K562 (cell line): Measurements from ENCODE around the gene TIMM50. TPM values are rescaled to one million over a fixed set of nuclear protein-coding genes. Genes with fewer than 3 reads are reported as not detected.
"Not testable (repeated sequence)": the region's sequence is repeated elsewhere in the genome, so short reads cannot be mapped to it uniquely, and the experiment has no call there.

Experiments
- ATAC-seq: fragments of 200-7000 bp; cut with Tn5 transposase; 3 replicates; pipeline ENCODE4 v1.9.1; 2020; ENCODE audit warnings: moderate library complexity
- BruUV-seq: library from RNA; stranded (reverse); fragments of 400-500 nt; replicated peaks from 2 replicates; lab custom pipeline; 2021; lab: Mats Ljungman, UMichigan
- CTCF ChIA-PET: fragments of 300-600 bp; formaldehyde crosslinking; extraction: SDS; loops from one replicate; lab custom pipeline; 2021; ENCODE audit warnings: low intra/inter-chr PET ratio; lab: Yijun Ruan, JAX
- POLR2A ChIA-PET: fragments of 300-600, 350-650 bp; sonication (Branson Sonifier 250); formaldehyde crosslinking; extraction: SDS; loops from one replicate; lab custom pipeline; 2021; ENCODE audit warnings: antibody characterized with exemption, inconsistent platforms; lab: Yijun Ruan, JAX
- DNase-seq, 4 experiments: peaks; one replicate each; pipeline versions ENCODE4 v3.0.0 to v3.0.0-alpha.2; 2011 to 2018; ENCODE audit warnings: low spot score in 3 of 4, mixed read lengths in 3 of 4; ENCODE audit errors: extremely low read depth in 1 of 4
- FAIRE-seq: peaks from 2 replicates; lab custom pipeline; 2011; peaks lifted over from hg19 to GRCh38; lab: Jason Lieb, UNC
- H2AFZ ChIP-seq: 2 replicates; pipeline ENCODE4 v1.6.0; 2011; ENCODE audit warnings: low read depth, low read length, control low read depth, inconsistent platforms
- H3K27ac ChIP-seq: fragments of 200-600 bp; 3 replicates; pipeline ENCODE4 v1.8.0; 2011; ENCODE audit warnings: low read depth, mild to moderate bottlenecking, control low read depth, inconsistent platforms, low read length, moderate library complexity, mixed read lengths; ENCODE audit errors: extremely low read depth
- H3K27me3 ChIP-seq, 2 experiments: fragments of 300-600 bp in 1 of 2; 2 replicates in 1 of 2; 3 replicates in 1 of 2; pipeline versions ENCODE4 v1.6.0 to v1.8.0; 2011; ENCODE audit warnings: inconsistent platforms in 2 of 2, low read length in 2 of 2, mild to moderate bottlenecking in 1 of 2, mixed read lengths in 1 of 2, moderate library complexity in 1 of 2; ENCODE audit not compliant: control insufficient read depth in 2 of 2, insufficient read depth in 2 of 2
- H3K36me3 ChIP-seq: fragments of 300-600 bp; 3 replicates; pipeline ENCODE4 v1.8.0; 2011; ENCODE audit warnings: mild to moderate bottlenecking, low read length, inconsistent platforms; ENCODE audit not compliant: control insufficient read depth, insufficient read depth
- H3K4me1 ChIP-seq, 2 experiments: fragments of 200-600 bp in 1 of 2; replicated peaks in 1 of 2; 2 replicates in 1 of 2; 3 replicates in 1 of 2; pipeline versions ENCODE4 v1.5.1 to v1.8.0; 2011; ENCODE audit warnings: inconsistent platforms in 2 of 2, low read length in 2 of 2, mild to moderate bottlenecking in 1 of 2, mixed read lengths in 1 of 2, moderate library complexity in 1 of 2; ENCODE audit not compliant: control insufficient read depth in 2 of 2, insufficient read depth in 2 of 2
- H3K4me2 ChIP-seq: 2 replicates; pipeline ENCODE4 v1.6.1; 2011; ENCODE audit warnings: low read length, control low read depth, inconsistent platforms, mixed read lengths; ENCODE audit not compliant: insufficient read depth
- H3K4me3 ChIP-seq: fragments of 200-600 bp; sonication (generic), shearing (Covaris generic); 2 replicates; pipeline ENCODE4 v1.5.1; 2016; ENCODE audit warnings: control low read depth, inconsistent platforms
- H3K79me2 ChIP-seq: fragments of 200-600 bp; 3 replicates; pipeline ENCODE4 v1.8.0; 2011; ENCODE audit warnings: low read length, inconsistent platforms; ENCODE audit not compliant: control insufficient read depth, insufficient read depth
- H3K9ac ChIP-seq, 2 experiments: 2 replicates each; pipeline versions ENCODE4 v1.6.0 to v1.6.1; 2011; ENCODE audit warnings: low read depth in 2 of 2, low read length in 2 of 2, control low read depth in 1 of 2, inconsistent platforms in 1 of 2, mild to moderate bottlenecking in 1 of 2, mixed read lengths in 1 of 2; ENCODE audit not compliant: insufficient read depth in 1 of 2
- H3K9me1 ChIP-seq: one replicate; pipeline ENCODE4 v1.6.0; 2011; ENCODE audit warnings: inconsistent platforms, mild to moderate bottlenecking, low read length, moderate library complexity; ENCODE audit not compliant: control insufficient read depth, insufficient read depth
- H3K9me3 ChIP-seq: replicated peaks from 2 replicates; pipeline ENCODE4 v1.5.1; 2011; ENCODE audit warnings: low read depth, low read length, inconsistent platforms; ENCODE audit not compliant: control insufficient read depth, insufficient read depth
- H4K20me1 ChIP-seq: replicated peaks from 2 replicates; pipeline ENCODE4 v1.6.1; 2011; ENCODE audit warnings: low read length, inconsistent platforms, mixed read lengths; ENCODE audit not compliant: control insufficient read depth, insufficient read depth
- ATF4 ChIP-seq: fragments of 450-650 bp; formaldehyde crosslinking; IDR thresholded peaks from 2 replicates; pipeline ENCODE4 v1.4.0; 2022; ENCODE audit warnings: mild to moderate bottlenecking, moderate library complexity
- CBFA2T2 ChIP-seq: fragments of 450-650 bp; conservative IDR thresholded peaks from 2 replicates; pipeline ENCODE4 v1.6.1; 2017; ENCODE audit warnings: mild to moderate bottlenecking
- CBFA2T3 ChIP-seq: fragments of 450-650 bp; IDR thresholded peaks from 2 replicates; pipeline ENCODE4 v1.6.1; 2017
- CUX1 ChIP-seq: fragments of 200-800 bp; sonication (Bioruptor generic); IDR thresholded peaks from 2 replicates; pipeline ENCODE4 v1.6.1; 2016; ENCODE audit warnings: missing genetic modification characterization, missing compliant biosample characterization
- CXXC5 ChIP-seq: fragments of 250-450 bp; sonication (Bioruptor Pico); IDR thresholded peaks from 2 replicates; pipeline ENCODE4 v1.8.0; 2022; ENCODE audit warnings: inconsistent platforms, mild to moderate bottlenecking, moderate library complexity
- HDAC2 ChIP-seq: fragments of 450-650 bp; IDR thresholded peaks from 2 replicates; pipeline ENCODE4 v1.6.1; 2016; ENCODE audit warnings: mild to moderate bottlenecking
- HDAC8 ChIP-seq: fragments of 450-650 bp; IDR thresholded peaks from 2 replicates; pipeline ENCODE4 v1.6.1; 2016; ENCODE audit warnings: mild to moderate bottlenecking, missing genetic modification characterization, moderate library complexity, missing compliant biosample characterization
- HINFP ChIP-seq: fragments of 450-650 bp; conservative IDR thresholded peaks from 2 replicates; pipeline ENCODE4 v1.6.1; 2016; ENCODE audit warnings: missing genetic modification characterization, low read depth, mild to moderate bottlenecking, control low read depth, missing compliant biosample characterization
- MECOM ChIP-seq: fragments of 250-450 bp; sonication (Bioruptor Pico); IDR thresholded peaks from 2 replicates; pipeline ENCODE4 v1.8.0; 2022; ENCODE audit warnings: inconsistent platforms
- PTTG1 ChIP-seq: fragments of 450-650 bp; IDR thresholded peaks from 2 replicates; pipeline ENCODE4 v1.6.1; 2016; ENCODE audit warnings: low read depth, mild to moderate bottlenecking, missing genetic modification characterization, missing compliant biosample characterization
- VEZF1 ChIP-seq: fragments of 200-800 bp; sonication (Bioruptor generic); IDR thresholded peaks from 2 replicates; pipeline ENCODE4 v1.6.1; 2017; ENCODE audit warnings: missing genetic modification characterization, missing compliant biosample characterization
- ZBTB17 ChIP-seq: fragments of 450-650 bp; formaldehyde crosslinking; IDR thresholded peaks from 2 replicates; pipeline ENCODE4 v1.4.0; 2020; ENCODE audit warnings: mild to moderate bottlenecking
- ZNF668 ChIP-seq: fragments of 250-450 bp; sonication (Bioruptor Pico); IDR thresholded peaks from 2 replicates; pipeline ENCODE4 v1.8.0; 2022; ENCODE audit warnings: mild to moderate bottlenecking, inconsistent platforms
- WGBS: fragments of 100-300 bp; shearing (Covaris generic); methylation state at CpG from one replicate; pipeline ENCODE4 v1.1.6; 2016; ENCODE audit warnings: low coverage, mixed read lengths; ENCODE audit not compliant: insufficient coverage; ENCODE audit errors: missing lambda C conversion rate; 5-methylcytosine and 5-hydroxymethylcytosine counted together
- in situ Hi-C: fragments of 300-500 bp; cut with MboI; formaldehyde crosslinking; loops from 4 replicates; pipeline ENCODE4 v1.15.0; 2018; ENCODE audit warnings: inconsistent platforms, mixed read lengths
- intact Hi-C: fragments of 100-400 bp; cut with micrococcal nuclease; formaldehyde crosslinking; loops from 2 replicates; pipeline ENCODE4 v1.14.2; 2022
- polyA plus RNA-seq, 8 experiments: library from polyadenylated mRNA; depleted of rRNA in 4 of 8; stranded (reverse) in 5 of 8; unstranded in 3 of 8; fragments of >200 nt; fragmentation: Nextera tagmentation in 2 of 8; fragmentation: Illumina TruSeq in 1 of 8; extraction: Ambion mirVana in 2 of 8; extraction: Trizol in 1 of 8; gene quantifications; 2 replicates each; pipeline versions ENCODE4 v1.2.1 to v1.2.3, GENCODE V29; 2011 to 2014; ENCODE audit warnings: inconsistent platforms in 1 of 8, missing spikeins in 1 of 8
- total RNA-seq, 7 experiments: library from RNA; depleted of rRNA in 6 of 7; stranded (reverse); fragments of >200 nt in 6 of 7; fragmentation: Illumina TruSeq in 2 of 7; extraction: Trizol in 2 of 7; gene quantifications; 2 replicates each; pipeline versions ENCODE4 v1.2.1 to v1.2.3, GENCODE V29; 2011 to 2021; ENCODE audit warnings: low replicate concordance in 1 of 7

Gene TIMM50
- total and polyA plus RNA-seq, 9 of the 15 experiments (the other 6 are each of a cell fraction or from before 2014, with no cell fraction given), result 28.3 to 221 (median 170) TPM

- H3K4me3 ChIP-seq, intact Hi-C loops, BruUV-seq, H3K9me1 ChIP-seq, H3K9me3 ChIP-seq, H4K20me1 ChIP-seq, H3K27me3 ChIP-seq, CTCF ChIA-PET, ATAC-seq, in situ Hi-C loops, POLR2A ChIA-PET: not testable (repeated sequence)
- peak overlapping the region; percentile 79 for H3K27ac ChIP-seq
- WGBS, result 56% methylated on average over 11 of the region's 11 CpGs
- H3K9ac ChIP-seq, result peak overlapping the region in 1 of 2 experiments; percentile 99; a peak in 1 of 4 replicates
- H3K4me1 ChIP-seq, result peaks cover 11 to 17% of the 10 kb centered on the region in 2 experiments; a peak in 4 of 5 replicates
- peaks cover 53% of the 10 kb centered on the region for H3K36me3 ChIP-seq
- peak overlapping the region; percentile 93 for H2AFZ ChIP-seq
- peak overlapping the region; percentile 60 for H3K4me2 ChIP-seq
- peak in 1 of 4 experiments; percentile 20 for DNase-seq
- FAIRE-seq, result peak; percentile 95
- peaks cover 28% of the 10 kb centered on the region for H3K79me2 ChIP-seq
- TF ChIP-seq CXXC5 (CRISPR knock-in tag), result peak; percentile 63
- peak; percentile 83 for TF ChIP-seq ZNF668 (CRISPR knock-in tag)
- TF ChIP-seq ZBTB17 (CRISPR knock-in tag), result 0 out of 2 replicates have a peak, but pooled peaks have one; percentile 73
- peak; percentile 73 for TF ChIP-seq HINFP (tag)
- TF ChIP-seq VEZF1 (CRISPR knock-in tag), result 0 out of 2 replicates have a peak, but pooled peaks have one; percentile 16
- TF ChIP-seq CBFA2T3, result peak; percentile 47
- peak; percentile 72 for TF ChIP-seq PTTG1 (tag)
- 0 out of 2 replicates have a peak, but pooled peaks have one; percentile 16 for TF ChIP-seq CBFA2T2
- 0 out of 2 replicates have a peak, but pooled peaks have one; percentile 20 for TF ChIP-seq CUX1 (CRISPR knock-in tag)
- TF ChIP-seq ATF4 (CRISPR knock-in tag), result peak; percentile 62
- 0 out of 2 replicates have a peak, but pooled peaks have one; percentile 31 for TF ChIP-seq HDAC2
- TF ChIP-seq HDAC8 (tag), result peak; percentile 76; the same call in 1 of the 2 replicates
- peak; percentile 51; the same call in 1 of the 2 replicates for TF ChIP-seq MECOM (CRISPR knock-in tag)
These were observed 1.3 kb upstream of the TIMM50 start for GRCh38 chr19:39479319-39479801.
